Gastroesophageal sphincter (tissue), 4 donors: Measurements from ENCODE around the gene C20orf96. TPM values are rescaled to one million over a fixed set of nuclear protein-coding genes. Genes with fewer than 3 reads are reported as not detected.

ENCODE experiments used
- ATAC-seq: fragments of 150-250 bp; one replicate; pipeline ENCODE4 v1.9.1; 2016; ENCODE audit warnings: mild to moderate bottlenecking, moderate library complexity
- H3K27ac ChIP-seq, 4 donors: fragments of 200-600 bp; sonication (generic) in 3 of 4; 1 replicate in 3 of 4; 2 replicates in 1 of 4; pipeline ENCODE4 v1.5.1; 2016 to 2019
- H3K27me3 ChIP-seq: fragments of 200-600 bp; sonication (generic); one replicate; pipeline ENCODE4 v1.5.1; 2019
- H3K36me3 ChIP-seq, 2 donors: fragments of 200-600 bp; sonication (generic); one replicate each; pipeline ENCODE4 v1.5.1; 2019; ENCODE audit warnings: control low read depth in 1 of 2
- H3K4me1 ChIP-seq, 3 donors: fragments of 200-600 bp; sonication (generic); 1 replicate in 2 of 3; 2 replicates in 1 of 3; pipeline ENCODE4 v1.5.1; 2016 to 2019; ENCODE audit warnings: control low read depth in 2 of 3
- H3K4me3 ChIP-seq, 2 donors: fragments of 200-600 bp; sonication (generic); one replicate each; pipeline ENCODE4 v1.5.1; 2019; ENCODE audit warnings: mild to moderate bottlenecking in 1 of 2, moderate library complexity in 1 of 2
- H3K9me3 ChIP-seq, 3 donors: fragments of 200-600 bp; sonication (generic); one replicate each; pipeline ENCODE4 v1.5.1; 2017 to 2019; ENCODE audit warnings: control low read depth in 2 of 3
- EP300 ChIP-seq: sonication (generic); formaldehyde crosslinking; IDR thresholded peaks from one replicate; pipeline ENCODE4 v1.6.1; 2017; ENCODE audit warnings: antibody characterized with exemption, mild to moderate bottlenecking
- POLR2A ChIP-seq, 2 donors: fragments of 450-650 bp; IDR thresholded peaks; one replicate each; pipeline ENCODE4 v1.6.1; 2017; ENCODE audit warnings: antibody characterized with exemption in 2 of 2, mild to moderate bottlenecking in 2 of 2, moderate library complexity in 1 of 2
- POLR2AphosphoS5 ChIP-seq: sonication (generic); formaldehyde crosslinking; IDR thresholded peaks from one replicate; pipeline ENCODE4 v1.6.1; 2017; ENCODE audit warnings: antibody characterized with exemption
- WGBS, 2 donors: methylation state at CpG; one replicate each; pipeline ENCODE4 v1.1.5; 2018; ENCODE audit warnings: low coverage in 1 of 2; 5-methylcytosine and 5-hydroxymethylcytosine counted together
- total RNA-seq, 4 donors: library from RNA; depleted of rRNA; stranded (reverse); fragments of >200 nt; gene quantifications; one replicate each; pipeline ENCODE4 v1.1.0, GENCODE V29; 2016
- TF ChIP-seq, protein P1 (sequence below), 4 experiments: fragments of 200-600 bp in 2 of 4; fragments of 450-650 bp in 2 of 4; sonication (generic) in 1 of 4; IDR thresholded peaks; one replicate each; pipeline ENCODE4 v1.5.1; 2017 to 2019; ENCODE audit warnings: antibody characterized with exemption in 4 of 4, mild to moderate bottlenecking in 2 of 4, moderate library complexity in 2 of 4

Gene C20orf96
- total RNA-seq, 4 donors from 2014 or later: 0.67 to 3.1 (median 1.3) TPM

DNA sequence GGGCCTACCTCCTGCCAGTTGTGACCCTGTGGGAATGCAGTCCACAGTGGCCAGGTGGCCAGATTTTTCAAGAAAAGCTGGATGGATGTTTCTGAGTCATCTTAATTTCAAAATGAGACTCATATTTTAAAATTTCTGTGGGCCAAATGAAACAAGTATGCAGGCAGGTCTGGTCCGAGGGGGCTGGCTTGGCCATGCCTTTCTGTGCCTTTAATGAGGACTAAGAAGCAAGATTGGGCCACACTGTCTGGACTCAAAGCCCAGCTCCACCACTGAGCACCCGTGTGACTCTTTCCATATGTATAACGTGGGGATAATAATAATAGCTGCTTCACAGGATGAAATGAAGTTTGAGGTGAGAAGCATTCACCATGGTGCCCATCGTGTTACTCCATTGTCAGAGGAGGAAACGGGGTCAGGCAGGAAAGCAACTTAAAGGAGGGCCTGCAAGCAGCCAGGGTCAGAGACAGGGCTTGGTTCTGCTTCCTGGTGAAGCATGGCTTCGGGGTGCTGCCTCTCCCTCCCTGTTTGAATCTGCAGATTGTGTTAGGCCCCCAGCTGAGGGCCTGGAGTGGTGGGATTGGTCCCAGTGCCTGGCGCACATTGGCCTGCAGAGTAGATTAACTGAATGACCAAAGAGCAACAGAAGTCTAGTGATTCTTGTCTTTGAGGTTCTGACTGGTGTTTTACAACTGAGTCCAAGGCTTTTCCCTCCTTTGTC is 38.6 kb upstream of the C20orf96 start:
- no peak for ATAC-seq
- 34 to 35% methylated on average over 3 to 6 of the region's 7 CpGs for WGBS, 2 donors
- no peak overlapping the region for H3K4me3 ChIP-seq

DNA sequence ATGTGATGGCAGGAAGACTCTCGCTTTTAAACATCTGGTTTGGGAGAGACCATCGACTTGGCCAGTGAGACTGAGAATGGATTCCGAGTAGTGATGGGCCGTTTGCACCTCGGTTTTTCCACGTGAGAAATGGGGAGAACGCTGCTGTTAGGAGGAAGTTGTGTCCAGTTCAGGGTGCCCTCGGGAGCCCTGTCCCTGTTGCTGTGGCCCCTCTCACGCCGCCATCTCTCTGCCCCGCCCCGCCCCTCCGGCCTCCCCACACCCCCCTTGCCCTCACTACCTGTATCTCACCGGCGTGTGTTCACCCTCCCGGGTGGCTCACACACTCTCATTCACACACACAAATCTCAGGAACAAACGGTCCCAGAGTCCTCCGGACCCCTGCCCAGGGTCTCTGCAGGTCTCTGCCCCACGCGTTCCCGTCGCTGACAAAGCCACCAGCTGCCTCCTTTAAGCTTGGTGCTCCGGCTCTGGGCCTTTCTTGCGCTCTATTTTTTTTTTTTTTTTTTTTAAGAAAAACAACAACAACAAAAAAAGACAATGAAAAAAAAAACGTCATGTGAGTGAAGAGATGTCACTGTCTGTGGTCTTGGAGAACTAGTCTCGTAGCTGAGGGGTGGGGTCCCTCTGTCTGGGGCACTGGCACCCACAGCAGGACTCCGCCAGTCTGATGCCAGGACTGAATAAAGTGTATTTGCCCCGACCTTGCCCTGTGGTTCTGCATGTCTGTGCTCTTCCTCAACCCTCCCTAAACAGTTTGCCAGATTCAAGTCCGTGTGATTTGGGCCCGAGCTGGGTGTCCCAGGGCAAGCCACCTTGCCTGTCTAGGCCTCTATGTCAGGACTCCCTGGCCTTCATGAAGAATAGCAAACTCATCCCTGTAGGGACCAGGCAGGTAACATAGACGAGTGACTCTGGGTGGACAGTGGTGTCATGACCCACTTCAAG is 37.8 kb upstream of the C20orf96 start:
- H3K36me3 ChIP-seq: no peaks in the 10 kb centered on the region
- TF ChIP-seq, protein P1, sequence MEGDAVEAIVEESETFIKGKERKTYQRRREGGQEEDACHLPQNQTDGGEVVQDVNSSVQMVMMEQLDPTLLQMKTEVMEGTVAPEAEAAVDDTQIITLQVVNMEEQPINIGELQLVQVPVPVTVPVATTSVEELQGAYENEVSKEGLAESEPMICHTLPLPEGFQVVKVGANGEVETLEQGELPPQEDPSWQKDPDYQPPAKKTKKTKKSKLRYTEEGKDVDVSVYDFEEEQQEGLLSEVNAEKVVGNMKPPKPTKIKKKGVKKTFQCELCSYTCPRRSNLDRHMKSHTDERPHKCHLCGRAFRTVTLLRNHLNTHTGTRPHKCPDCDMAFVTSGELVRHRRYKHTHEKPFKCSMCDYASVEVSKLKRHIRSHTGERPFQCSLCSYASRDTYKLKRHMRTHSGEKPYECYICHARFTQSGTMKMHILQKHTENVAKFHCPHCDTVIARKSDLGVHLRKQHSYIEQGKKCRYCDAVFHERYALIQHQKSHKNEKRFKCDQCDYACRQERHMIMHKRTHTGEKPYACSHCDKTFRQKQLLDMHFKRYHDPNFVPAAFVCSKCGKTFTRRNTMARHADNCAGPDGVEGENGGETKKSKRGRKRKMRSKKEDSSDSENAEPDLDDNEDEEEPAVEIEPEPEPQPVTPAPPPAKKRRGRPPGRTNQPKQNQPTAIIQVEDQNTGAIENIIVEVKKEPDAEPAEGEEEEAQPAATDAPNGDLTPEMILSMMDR (IDR thresholded peaks at IDR 0.05): no peak
- no peak for TF ChIP-seq POLR2AphosphoS5
- no peak for TF ChIP-seq EP300
- H3K27ac ChIP-seq: peak overlapping the region; percentile 8 to 97 (median 95)
- peak overlapping the region in 1 of 2 donors; percentile 83 for H3K4me3 ChIP-seq
- no peak for ATAC-seq
- H3K9me3 ChIP-seq: no peaks in the 10 kb centered on the region
- 21 to 52% methylated on average over 10 to 11 of the region's 31 CpGs for WGBS, 2 donors
- no peaks in the 10 kb centered on the region for H3K27me3 ChIP-seq
- peaks cover 0 to 69% (median 15%) of the 10 kb centered on the region in 3 donors for H3K4me1 ChIP-seq

More for the DNA sequence above, 38.6 kb upstream of the C20orf96 start:
- Histone ChIP-seq H3K36me3 (no peaks in the 10 kb centered on the region), H3K9me3 (no peaks in the 10 kb centered on the region), H3K27ac (peak overlapping the region in 3 of 4 donors; percentile 95 to 97 (median 95)), H3K4me1 (peaks cover 0 to 61% (median 11%) of the 10 kb centered on the region in 3 donors), H3K27me3 (no peaks in the 10 kb centered on the region)
- TF ChIP-seq POLR2A (IDR thresholded peaks at IDR 0.05) (no peak), EP300 (no peak), POLR2AphosphoS5 (no peak)
- TF ChIP-seq, protein P1 (IDR thresholded peaks at IDR 0.05): no peak

DNA sequence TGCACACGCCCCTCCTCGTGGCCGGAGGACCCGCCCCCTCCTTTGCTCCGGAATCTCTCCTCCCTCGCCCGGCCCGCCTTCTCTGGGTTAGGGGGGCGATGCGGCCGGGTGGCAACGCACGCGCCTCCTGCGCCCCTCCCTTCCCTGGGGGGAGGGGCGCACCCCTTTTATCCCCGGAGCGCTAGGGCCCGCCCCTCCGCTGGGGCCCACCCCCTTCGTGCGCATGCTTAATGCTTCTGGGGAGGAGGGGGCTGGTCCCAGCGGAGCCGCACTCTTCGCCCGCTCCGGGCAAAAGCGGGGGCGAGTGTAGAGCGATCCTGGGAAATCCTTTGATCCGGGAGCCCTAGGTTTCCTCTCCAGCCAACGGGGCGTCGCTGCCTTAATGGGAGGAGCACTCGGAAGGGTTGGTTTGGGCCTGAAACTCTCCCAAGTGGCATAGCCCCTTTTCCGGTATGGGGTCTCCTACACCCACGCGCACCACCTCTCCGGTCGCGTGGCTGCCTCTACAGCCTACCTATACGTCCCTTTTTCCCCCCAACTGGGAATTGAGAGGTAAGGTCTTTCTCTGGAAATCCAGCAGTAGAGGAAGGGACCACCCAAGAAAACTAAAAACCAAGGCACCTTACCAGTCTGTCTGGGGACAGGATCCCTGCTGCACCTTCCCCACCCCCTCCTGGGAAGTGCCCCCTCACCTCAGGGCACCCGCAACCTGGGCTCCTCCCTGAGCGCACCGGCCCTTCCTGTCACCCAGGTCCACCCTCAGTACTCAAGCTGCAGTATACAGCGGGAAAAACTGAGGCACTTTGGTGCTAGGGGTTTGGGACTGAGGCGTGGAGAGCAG is 36.9 kb upstream of the C20orf96 start:
- TF ChIP-seq POLR2AphosphoS5 (peak; percentile 54), POLR2A (IDR thresholded peaks at IDR 0.05) (peak; percentile 12 to 32), EP300 (no peak)
- TF ChIP-seq, protein P1 (IDR thresholded peaks at IDR 0.05): no peak

DNA sequence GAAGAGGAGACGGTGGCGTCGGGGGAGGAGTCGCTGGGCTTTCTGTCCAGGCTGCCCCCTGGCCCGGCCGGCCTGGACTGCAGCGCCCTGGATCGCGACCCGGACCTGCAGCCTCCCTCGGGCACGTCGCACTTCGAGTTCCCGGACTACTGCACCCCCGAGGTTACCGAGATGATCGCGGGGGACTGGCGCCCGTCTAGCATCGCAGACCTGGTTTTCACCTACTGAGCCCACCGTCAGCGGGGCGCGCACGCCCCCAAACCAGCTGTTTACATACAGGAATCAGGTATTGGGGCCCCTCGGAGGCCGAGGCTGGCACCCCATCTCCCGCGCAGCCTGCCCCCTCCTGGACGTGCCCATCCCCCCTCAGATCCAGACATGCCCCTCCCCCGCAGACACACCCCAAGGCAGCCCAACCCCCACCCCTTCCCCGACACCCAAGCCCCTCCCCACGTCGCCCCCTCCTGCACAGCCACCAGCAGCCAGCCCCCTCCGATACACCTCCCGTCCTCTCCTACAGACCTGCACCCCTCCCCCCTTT is 36.2 kb upstream of the C20orf96 start:
- H3K27ac ChIP-seq: peak overlapping the region; percentile 45 to 97 (median 95)
- no peaks in the 10 kb centered on the region for H3K9me3 ChIP-seq
- H3K4me3 ChIP-seq: peak overlapping the region; percentile 44 to 83
- no peaks in the 10 kb centered on the region for H3K36me3 ChIP-seq
- no peak for ATAC-seq
- H3K27me3 ChIP-seq: no peaks in the 10 kb centered on the region
- 0% methylated on average over 1 of the region's 38 CpGs; no CpG with 5 or more reads in 1 of the 2 donors for WGBS, 2 donors
- H3K4me1 ChIP-seq: peaks cover 0 to 73% (median 15%) of the 10 kb centered on the region in 3 donors
- TF ChIP-seq, protein P1 (IDR thresholded peaks at IDR 0.05): no peak
- TF ChIP-seq POLR2AphosphoS5 (no peak), EP300 (no peak), POLR2A (IDR thresholded peaks at IDR 0.05) (no peak)

More for the DNA sequence above, 36.9 kb upstream of the C20orf96 start:
- H3K4me1 ChIP-seq: peaks cover 0 to 73% (median 15%) of the 10 kb centered on the region in 3 donors
- ATAC-seq: peak; percentile 36
- no peaks in the 10 kb centered on the region for H3K9me3 ChIP-seq
- H3K4me3 ChIP-seq: peak overlapping the region; percentile 44 to 83
- peak overlapping the region; percentile 8 to 97 (median 95) for H3K27ac ChIP-seq
- 0% methylated on average over 2 of the region's 47 CpGs; no CpG with 5 or more reads in 1 of the 2 donors for WGBS, 2 donors
- H3K27me3 ChIP-seq: no peaks in the 10 kb centered on the region
- no peaks in the 10 kb centered on the region for H3K36me3 ChIP-seq
